Common myeloid progenitor, CD34-positive (primary cell): ENCODE data around the gene HDAC9.

ENCODE experiments used
- CTCF ChIA-PET: fragments of 350-600 bp; sonication (Branson Sonifier 250); formaldehyde crosslinking; loops from one replicate; lab custom pipeline; 2021; ENCODE audit warnings: antibody characterized with exemption; lab: Charles Lee
- POLR2A ChIA-PET: fragments of 350-600 bp; sonication (Branson Sonifier 250); formaldehyde crosslinking; loops from one replicate; lab custom pipeline; 2021; ENCODE audit warnings: antibody characterized with exemption; lab: Charles Lee
- DNase-seq, 3 donors: peaks; one replicate each; pipeline versions ENCODE4 v3.0.0 to v3.0.0-alpha.2; 2013
- H3K27ac ChIP-seq, 2 experiments: 1 replicate in 1 of 2; 2 replicates in 1 of 2; pipeline ENCODE4 v1.7.0; 2013; ENCODE audit warnings: inconsistent platforms in 2 of 2, low read length in 2 of 2, mild to moderate bottlenecking in 2 of 2, low read depth in 1 of 2, moderate library complexity in 1 of 2; ENCODE audit not compliant: severe bottlenecking in 2 of 2, insufficient read depth in 1 of 2, poor library complexity in 1 of 2
- H3K27me3 ChIP-seq, 5 experiments: replicated peaks in 2 of 5; 1 replicate in 3 of 5; 2 replicates in 2 of 5; pipeline versions ENCODE4 v1.6.1 to v1.7.0; 2013; ENCODE audit warnings: low read length in 4 of 5, mild to moderate bottlenecking in 2 of 5, moderate library complexity in 2 of 5, inconsistent platforms in 1 of 5; ENCODE audit not compliant: insufficient read depth in 5 of 5, control insufficient read depth in 4 of 5
- H3K36me3 ChIP-seq, 4 experiments: 1 replicate in 2 of 4; 2 replicates in 2 of 4; pipeline versions ENCODE4 v1.6.1 to v1.7.0; 2013; ENCODE audit warnings: low read length in 3 of 4, control low read depth in 1 of 4, mild to moderate bottlenecking in 1 of 4; ENCODE audit not compliant: control insufficient read depth in 4 of 4, insufficient read depth in 4 of 4
- H3K4me1 ChIP-seq, 4 experiments: 1 replicate in 3 of 4; 2 replicates in 1 of 4; pipeline versions ENCODE4 v1.6.1 to v1.7.1; 2013; ENCODE audit warnings: low read length in 3 of 4, mild to moderate bottlenecking in 3 of 4, control low read depth in 1 of 4, inconsistent platforms in 1 of 4, moderate library complexity in 1 of 4; ENCODE audit not compliant: control insufficient read depth in 4 of 4, insufficient read depth in 4 of 4; ENCODE audit errors: control extremely low read depth in 1 of 4
- H3K4me3 ChIP-seq, 7 experiments: 1 replicate in 4 of 7; 2 replicates in 3 of 7; pipeline versions ENCODE4 v1.5.1 to v1.7.0; 2013; ENCODE audit warnings: mild to moderate bottlenecking in 7 of 7, low read length in 6 of 7, moderate library complexity in 6 of 7, inconsistent platforms in 2 of 7, low read depth in 2 of 7, control low read depth in 1 of 7; ENCODE audit not compliant: insufficient read depth in 4 of 7, control insufficient read depth in 1 of 7; ENCODE audit errors: extremely low read depth in 1 of 7
- H3K9me3 ChIP-seq, 5 experiments: 1 replicate in 4 of 5; 2 replicates in 1 of 5; pipeline versions ENCODE4 v1.6.1 to v1.7.1; 2013; ENCODE audit warnings: low read length in 4 of 5, mild to moderate bottlenecking in 2 of 5, inconsistent platforms in 1 of 5, low read depth in 1 of 5, moderate library complexity in 1 of 5; ENCODE audit not compliant: control insufficient read depth in 4 of 5, insufficient read depth in 2 of 5; ENCODE audit errors: control extremely low read depth in 1 of 5
- WGBS: methylation state at CpG from one replicate; pipeline ENCODE4 v1.1.5; 2013; ENCODE audit not compliant: insufficient coverage; 5-methylcytosine and 5-hydroxymethylcytosine counted together

HDAC9 gene

GRCh38 chr7:18997477-18998150 is 502.1 kb downstream of the HDAC9 start:
- POLR2A ChIA-PET = no interaction called here
- Histone ChIP-seq H3K27me3 (no peaks in the 10 kb centered on the region), H3K36me3 (no peaks in the 10 kb centered on the region), H3K9me3 (no peaks in the 10 kb centered on the region), H3K27ac (no peak overlapping the region), H3K4me1 (no peaks in the 10 kb centered on the region), H3K4me3 (no peak overlapping the region)
- CTCF ChIA-PET = no interaction called here
- DNase-seq = no peak
- WGBS = no CpG with 5 or more reads among the region's 1 CpG

GRCh38 chr7:19000410-19000809 is 504.9 kb downstream of the HDAC9 start:
- H3K27me3 ChIP-seq = no peaks in the 10 kb centered on the region
- ChIA-PET CTCF (no interaction called here), POLR2A (no interaction called here)
- no peaks in the 10 kb centered on the region for H3K9me3 ChIP-seq
- no peak overlapping the region for H3K27ac ChIP-seq
- H3K36me3 ChIP-seq = no peaks in the 10 kb centered on the region
- H3K4me3 ChIP-seq = no peak overlapping the region
- no peak for DNase-seq
- no CpG with 5 or more reads among the region's 4 CpGs for WGBS
- no peaks in the 10 kb centered on the region for H3K4me1 ChIP-seq

GRCh38 chr7:19001854-19002253 is 506.3 kb downstream of the HDAC9 start:
- CTCF ChIA-PET = no interaction called here
- no peak overlapping the region for H3K27ac ChIP-seq
- WGBS = 90% methylated on average over 1 of the region's 1 CpG
- no peaks in the 10 kb centered on the region for H3K27me3 ChIP-seq
- no peaks in the 10 kb centered on the region for H3K4me1 ChIP-seq
- no peak overlapping the region for H3K4me3 ChIP-seq
- H3K36me3 ChIP-seq = no peaks in the 10 kb centered on the region
- DNase-seq = no peak
- POLR2A ChIA-PET = no interaction called here
- H3K9me3 ChIP-seq = no peaks in the 10 kb centered on the region

- H3K27ac ChIP-seq = no peak overlapping the region
- no peaks in the 10 kb centered on the region for H3K9me3 ChIP-seq
- no peaks in the 10 kb centered on the region for H3K4me1 ChIP-seq
- ChIA-PET POLR2A (no interaction called here), CTCF (no interaction called here)
- no peak overlapping the region for H3K4me3 ChIP-seq
- H3K36me3 ChIP-seq = no peaks in the 10 kb centered on the region
- 38% methylated on average over 2 of the region's 5 CpGs for WGBS
- H3K27me3 ChIP-seq = no peaks in the 10 kb centered on the region
- no peak for DNase-seq
Observed at GRCh38 chr7:19009241-19009935, 513.8 kb downstream of the HDAC9 start.

- Histone ChIP-seq H3K27me3 (no peaks in the 10 kb centered on the region), H3K27ac (no peak overlapping the region), H3K9me3 (no peaks in the 10 kb centered on the region), H3K4me3 (no peak overlapping the region), H3K36me3 (no peaks in the 10 kb centered on the region), H3K4me1 (no peaks in the 10 kb centered on the region)
- DNase-seq = no peak
- ChIA-PET CTCF (no interaction called here), POLR2A (no interaction called here)
Observed at GRCh38 chr7:19009936-19010280, 514.4 kb downstream of the HDAC9 start.

- H3K27ac ChIP-seq = no peak overlapping the region
- WGBS = 92% methylated on average over 6 of the region's 7 CpGs
- H3K4me1 ChIP-seq = no peaks in the 10 kb centered on the region
- POLR2A ChIA-PET = no interaction called here
- H3K9me3 ChIP-seq = peaks cover 0 to 3% (median 0%) of the 10 kb centered on the region in 5 experiments
- CTCF ChIA-PET = no interaction called here
- H3K36me3 ChIP-seq = no peaks in the 10 kb centered on the region
- H3K27me3 ChIP-seq = no peaks in the 10 kb centered on the region
- no peak overlapping the region for H3K4me3 ChIP-seq
- no peak for DNase-seq
Observed at GRCh38 chr7:19011212-19011611, 515.7 kb downstream of the HDAC9 start.

GRCh38 chr7:19015098-19015497 is 519.5 kb downstream of the HDAC9 start:
- ChIA-PET CTCF (no interaction called here), POLR2A (interaction anchor here (0.6 kb wide), 1 partner anchor 1945 kb away, joined by 3 read pairs; no protein-coding TSS in a partner anchor)
- H3K27me3 ChIP-seq = no peaks in the 10 kb centered on the region
- no peak for DNase-seq
- H3K36me3 ChIP-seq = no peaks in the 10 kb centered on the region
- no peak overlapping the region for H3K27ac ChIP-seq
- H3K4me1 ChIP-seq = no peaks in the 10 kb centered on the region
- peaks cover 0 to 6% (median 0%) of the 10 kb centered on the region in 5 experiments for H3K9me3 ChIP-seq
- WGBS = no CpG with 5 or more reads among the region's 3 CpGs
- no peak overlapping the region for H3K4me3 ChIP-seq
